RWPE2 (cell line): ENCODE data around the gene LAMB3.

Experiments
- ATAC-seq: fragments of 200-7000 bp; cut with Tn5 transposase; 3 replicates; pipeline ENCODE4 v1.9.1; 2021; ENCODE audit warnings: low read depth
- DNase-seq: peaks from one replicate; pipeline ENCODE4 v3.0.0-alpha.2; 2020; ENCODE audit warnings: low spot score
- H3K27ac ChIP-seq: fragments of 450-650 bp; 2 replicates; pipeline ENCODE4 v1.5.1; 2017; ENCODE audit warnings: mild to moderate bottlenecking; ENCODE audit not compliant: poor library complexity, severe bottlenecking
- H3K27me3 ChIP-seq: fragments of 250-450 bp; sonication (Bioruptor Pico); 2 replicates; pipeline ENCODE4 v1.5.1; 2021; ENCODE audit warnings: mild to moderate bottlenecking, moderate library complexity; ENCODE audit not compliant: insufficient read depth, poor library complexity, severe bottlenecking
- H3K36me3 ChIP-seq: fragments of 250-450 bp; sonication (Bioruptor Pico); 2 replicates; pipeline ENCODE4 v1.5.1; 2020; ENCODE audit warnings: low read depth, mild to moderate bottlenecking, moderate library complexity
- H3K4me1 ChIP-seq: fragments of 250-450 bp; sonication (Bioruptor Pico); 2 replicates; pipeline ENCODE4 v1.5.1; 2021; ENCODE audit warnings: mild to moderate bottlenecking, moderate library complexity; ENCODE audit not compliant: insufficient read depth, poor library complexity, severe bottlenecking
- H3K4me3 ChIP-seq: fragments of 250-450 bp; sonication (Bioruptor Pico); 2 replicates; pipeline ENCODE4 v1.5.1; 2021; ENCODE audit warnings: mild to moderate bottlenecking, moderate library complexity; ENCODE audit not compliant: severe bottlenecking
- H3K9me3 ChIP-seq: fragments of 250-450 bp; sonication (Bioruptor Pico); 2 replicates; pipeline ENCODE4 v1.5.1; 2021; ENCODE audit warnings: mild to moderate bottlenecking, moderate library complexity; ENCODE audit not compliant: severe bottlenecking
- TF ChIP-seq, protein P1 (sequence below): fragments of 450-650 bp; IDR thresholded peaks from one replicate; pipeline ENCODE4 v1.5.1; 2017; ENCODE audit warnings: mild to moderate bottlenecking, moderate library complexity; ENCODE audit not compliant: poor library complexity, severe bottlenecking

The LAMB3 gene

DNA sequence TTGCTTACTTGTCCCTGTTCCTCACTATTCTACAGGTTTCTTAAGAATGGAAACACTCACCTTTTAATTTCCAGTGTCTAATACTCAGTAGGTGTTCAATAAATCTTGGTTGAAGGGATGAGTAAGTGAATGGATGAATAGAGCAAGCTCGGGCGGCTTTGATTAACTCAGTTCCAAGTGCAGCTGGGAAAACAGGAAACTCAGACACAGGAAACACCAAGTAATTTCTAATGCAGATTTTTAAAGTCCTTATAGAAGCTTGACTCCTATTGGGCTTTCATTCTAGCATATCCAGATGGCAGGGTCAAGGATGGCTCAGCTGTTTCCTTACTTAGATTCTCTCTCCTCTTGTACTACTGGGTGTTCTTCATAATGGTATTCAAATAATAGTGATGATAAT, 54.7 kb downstream of the LAMB3 start:
- H3K27ac ChIP-seq = no peak overlapping the region
- DNase-seq (no peak), ATAC-seq (no peak)
- no peaks in the 10 kb centered on the region for H3K9me3 ChIP-seq
- no peaks in the 10 kb centered on the region for H3K36me3 ChIP-seq
- TF ChIP-seq, protein P1, sequence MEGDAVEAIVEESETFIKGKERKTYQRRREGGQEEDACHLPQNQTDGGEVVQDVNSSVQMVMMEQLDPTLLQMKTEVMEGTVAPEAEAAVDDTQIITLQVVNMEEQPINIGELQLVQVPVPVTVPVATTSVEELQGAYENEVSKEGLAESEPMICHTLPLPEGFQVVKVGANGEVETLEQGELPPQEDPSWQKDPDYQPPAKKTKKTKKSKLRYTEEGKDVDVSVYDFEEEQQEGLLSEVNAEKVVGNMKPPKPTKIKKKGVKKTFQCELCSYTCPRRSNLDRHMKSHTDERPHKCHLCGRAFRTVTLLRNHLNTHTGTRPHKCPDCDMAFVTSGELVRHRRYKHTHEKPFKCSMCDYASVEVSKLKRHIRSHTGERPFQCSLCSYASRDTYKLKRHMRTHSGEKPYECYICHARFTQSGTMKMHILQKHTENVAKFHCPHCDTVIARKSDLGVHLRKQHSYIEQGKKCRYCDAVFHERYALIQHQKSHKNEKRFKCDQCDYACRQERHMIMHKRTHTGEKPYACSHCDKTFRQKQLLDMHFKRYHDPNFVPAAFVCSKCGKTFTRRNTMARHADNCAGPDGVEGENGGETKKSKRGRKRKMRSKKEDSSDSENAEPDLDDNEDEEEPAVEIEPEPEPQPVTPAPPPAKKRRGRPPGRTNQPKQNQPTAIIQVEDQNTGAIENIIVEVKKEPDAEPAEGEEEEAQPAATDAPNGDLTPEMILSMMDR = no peak
- H3K27me3 ChIP-seq = no peaks in the 10 kb centered on the region
- no peaks in the 10 kb centered on the region for H3K4me1 ChIP-seq
- H3K4me3 ChIP-seq = no peak overlapping the region

DNA sequence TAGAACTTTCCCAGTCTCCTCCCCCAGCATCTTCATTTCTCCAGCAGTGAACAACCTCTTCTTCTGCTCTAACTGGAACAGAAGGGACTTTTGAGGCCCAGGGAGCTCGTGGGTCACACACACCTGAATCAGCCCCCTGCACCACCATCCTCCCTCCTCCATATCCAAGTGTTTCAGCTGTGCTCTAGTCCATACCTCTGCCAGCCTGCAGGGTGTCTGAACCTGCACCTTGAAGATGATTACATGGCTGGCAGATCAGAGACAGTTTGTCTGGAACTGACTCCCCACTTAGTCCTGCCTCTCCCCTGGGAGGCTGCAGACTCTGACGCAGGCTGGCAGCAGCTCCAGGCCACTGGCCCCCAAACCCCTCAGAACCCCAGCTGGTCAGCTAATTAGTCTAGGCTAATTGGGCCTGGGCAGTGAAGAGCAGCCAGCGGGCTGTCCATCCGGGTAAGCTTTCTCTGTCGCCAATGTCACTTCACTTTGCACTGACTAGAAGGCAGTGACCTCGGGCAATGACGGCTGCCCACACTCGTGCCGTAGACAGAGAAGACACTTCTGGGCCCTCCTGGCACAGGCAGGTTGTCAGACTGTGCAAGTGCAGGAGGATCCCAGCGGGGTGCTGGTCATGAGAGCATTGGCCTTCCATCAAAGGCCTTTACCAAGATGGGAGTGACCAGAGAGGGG, 56.5 kb downstream of the LAMB3 start:
- ATAC-seq (no peak), DNase-seq (no peak)
- H3K4me1 ChIP-seq = no peaks in the 10 kb centered on the region
- H3K36me3 ChIP-seq = no peaks in the 10 kb centered on the region
- no peaks in the 10 kb centered on the region for H3K9me3 ChIP-seq
- no peak overlapping the region for H3K4me3 ChIP-seq
- TF ChIP-seq, protein P1 = no peak
- H3K27me3 ChIP-seq = no peaks in the 10 kb centered on the region
- no peak overlapping the region for H3K27ac ChIP-seq

DNA sequence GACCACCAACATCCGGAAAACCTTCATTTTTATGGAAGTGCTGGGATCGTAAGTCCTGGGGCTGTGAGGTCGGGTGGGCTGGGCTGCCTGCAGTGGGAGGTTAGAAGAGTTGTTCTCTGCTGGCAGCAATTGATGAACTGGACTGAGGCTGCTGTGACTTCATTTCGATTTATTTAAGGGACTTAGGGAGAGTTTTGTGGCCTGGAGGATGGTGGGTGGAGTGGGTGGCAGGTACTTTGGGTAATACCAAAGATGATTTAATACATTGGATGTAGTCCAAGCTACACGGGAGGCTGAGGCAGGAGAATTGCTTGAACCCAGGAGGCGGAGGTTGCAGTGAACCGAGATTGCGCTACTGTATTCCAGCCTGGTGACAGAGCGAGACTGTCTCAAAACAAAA, 57.2 kb downstream of the LAMB3 start:
- Histone ChIP-seq H3K27me3 (no peaks in the 10 kb centered on the region), H3K27ac (no peak overlapping the region), H3K36me3 (no peaks in the 10 kb centered on the region), H3K9me3 (no peaks in the 10 kb centered on the region), H3K4me1 (no peaks in the 10 kb centered on the region), H3K4me3 (no peak overlapping the region)
- TF ChIP-seq, protein P1 = no peak
- no peak for ATAC-seq
- DNase-seq = no peak

DNA sequence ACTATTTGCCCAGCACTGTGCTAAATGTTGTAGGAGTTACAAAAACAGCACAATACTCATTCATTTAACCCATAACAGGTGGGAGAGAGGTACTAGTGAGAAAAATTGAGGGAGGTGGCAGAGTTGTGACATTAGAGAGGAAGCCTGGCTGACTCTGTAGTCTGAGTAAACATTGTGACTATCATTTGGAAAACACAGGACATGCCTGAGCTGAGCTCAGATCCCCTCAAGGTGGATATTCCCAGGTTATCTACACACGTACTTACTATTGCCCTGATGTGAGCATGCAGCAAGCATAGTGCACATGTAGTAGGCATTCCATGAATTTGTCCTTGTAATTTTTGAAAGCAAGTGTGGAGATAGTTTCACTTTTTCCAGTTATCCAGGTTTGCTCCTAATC, 57.8 kb downstream of the LAMB3 start:
- DNase-seq (no peak), ATAC-seq (no peak)
- Histone ChIP-seq H3K36me3 (no peaks in the 10 kb centered on the region), H3K4me1 (no peaks in the 10 kb centered on the region), H3K27me3 (no peaks in the 10 kb centered on the region), H3K27ac (no peak overlapping the region), H3K9me3 (no peaks in the 10 kb centered on the region), H3K4me3 (no peak overlapping the region)
- TF ChIP-seq, protein P1 = no peak

DNA sequence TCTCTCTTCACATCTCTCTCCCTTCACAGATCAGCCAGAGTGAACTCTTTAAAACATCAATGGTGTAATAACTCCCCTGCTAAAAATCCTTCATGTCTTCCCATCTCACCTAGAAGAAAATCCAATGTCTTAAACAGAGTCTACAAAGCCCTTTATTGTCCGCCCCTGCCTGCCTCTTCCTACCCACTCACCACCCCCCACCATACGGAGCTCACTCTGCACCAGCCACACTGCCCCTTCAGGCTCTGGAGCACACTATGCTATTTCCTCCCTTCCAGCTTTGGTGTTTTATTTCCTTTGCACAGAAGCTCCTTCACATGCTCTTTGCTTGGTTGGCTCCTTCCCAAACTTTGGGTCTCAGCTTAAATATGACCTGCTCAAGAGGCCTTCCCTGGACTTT, 58.5 kb downstream of the LAMB3 start:
- TF ChIP-seq, protein P1 = no peak
- Histone ChIP-seq H3K36me3 (no peaks in the 10 kb centered on the region), H3K4me3 (no peak overlapping the region), H3K9me3 (no peaks in the 10 kb centered on the region), H3K27me3 (no peaks in the 10 kb centered on the region), H3K27ac (no peak overlapping the region), H3K4me1 (no peaks in the 10 kb centered on the region)
- ATAC-seq (no peak), DNase-seq (no peak)
